Left lung (tissue), 10 donors: ENCODE results near the gene NUDT1. TPM values are rescaled to one million over a fixed set of nuclear protein-coding genes. Genes with fewer than 3 reads are reported as not detected.

ENCODE experiments used
- ATAC-seq: fragments of 200-7000 bp; cut with Tn5 transposase; one replicate; pipeline ENCODE4 v1.9.1; 2020; ENCODE audit warnings: moderate library complexity
- DNase-seq, 4 donors: peaks; one replicate each; pipeline ENCODE4 v3.0.0-alpha.2; 2013 to 2020
- H3K27ac ChIP-seq, 2 donors: fragments of 200-600 bp; sonication (generic) in 1 of 2; one replicate each; pipeline versions ENCODE4 v1.5.0 to v1.8.0; 2020 to 2021
- H3K27me3 ChIP-seq, 2 donors: fragments of 200-600 bp; sonication (generic) in 1 of 2; one replicate each; pipeline versions ENCODE4 v1.5.0 to v1.8.0; 2020 to 2021
- H3K36me3 ChIP-seq, 2 donors: fragments of 200-600 bp; sonication (generic) in 1 of 2; one replicate each; pipeline versions ENCODE4 v1.5.0 to v1.8.0; 2020 to 2021
- H3K4me1 ChIP-seq, 2 donors: fragments of 200-600 bp; one replicate each; pipeline ENCODE4 v1.8.0; 2021
- H3K4me3 ChIP-seq, 2 donors: fragments of 200-600 bp; sonication (generic) in 1 of 2; one replicate each; pipeline versions ENCODE4 v1.5.0 to v1.8.0; 2020 to 2021; ENCODE audit warnings: mild to moderate bottlenecking in 1 of 2
- H3K9me3 ChIP-seq, 2 donors: fragments of 200-600 bp; sonication (generic) in 1 of 2; one replicate each; pipeline versions ENCODE4 v1.5.0 to v1.8.0; 2020 to 2021
- CTCF ChIP-seq, 2 donors: fragments of 200-600 bp; sonication (generic) in 1 of 2; IDR thresholded peaks; one replicate each; pipeline versions ENCODE4 v1.5.0 to v1.8.0; 2021; ENCODE audit warnings: antibody characterized with exemption in 2 of 2
- intact Hi-C, 2 donors: fragments of 100-400 bp; cut with DNase I; formaldehyde crosslinking; loops; one replicate each; pipeline versions ENCODE4 v1.11.2 to v1.14.2; 2022
- polyA plus RNA-seq, 6 donors: library from polyadenylated mRNA; unstranded; fragments of 120-200 nt; gene quantifications; one replicate each; pipeline ENCODE4 v1.2.1, GENCODE V29; 2013; ENCODE audit not compliant: insufficient read length in 6 of 6
- total RNA-seq, 2 donors: library from RNA; stranded (reverse); fragmentation: NEBNext Ultra II Directional; extraction: Animal tissue kit (Norgen Biotek cat#: 25700); gene quantifications; one replicate each; pipeline ENCODE4 v1.2.1, GENCODE V29; 2021
- donor health status: DM: no; HTN: yes; CAD: no.
- donor health status: DM: no; HTN: no; CAD: no.

NUDT1 gene
- total and polyA plus RNA-seq, 8 donors, result 13.1 to 26.3 (median 19.7) TPM

- no peak for ATAC-seq
- Histone ChIP-seq H3K27ac (peak overlapping the region in 1 of 2 donors; percentile 79), H3K4me1 (peaks cover 8 to 30% of the 10 kb centered on the region in 2 donors), H3K4me3 (no peak overlapping the region), H3K27me3 (no peaks in the 10 kb centered on the region), H3K36me3 (peaks cover 0 to 28% of the 10 kb centered on the region in 2 donors), H3K9me3 (no peaks in the 10 kb centered on the region)
- no peak for TF ChIP-seq CTCF (IDR thresholded peaks at IDR 0.05)
- peak in 1 of 4 donors; percentile 55 for DNase-seq
- intact Hi-C loops, result loop anchor here in 1 of 2 donors (10.0 kb wide), 2 partner anchors 65 to 95 kb away; partner anchors contain the start of gene SNX8
These were observed 7.8 kb downstream of the NUDT1 start for GRCh38 chr7:2249744-2250323.

GRCh38 chr7:2251381-2251780 lies 9.4 kb downstream of the NUDT1 start:
- no peak overlapping the region for H3K27ac ChIP-seq
- no peak for TF ChIP-seq CTCF (IDR thresholded peaks at IDR 0.05)
- H3K36me3 ChIP-seq, result peaks cover 0 to 42% of the 10 kb centered on the region in 2 donors
- no peak overlapping the region for H3K4me3 ChIP-seq
- intact Hi-C loops, result no loop called here
- no peaks in the 10 kb centered on the region for H3K27me3 ChIP-seq
- no peaks in the 10 kb centered on the region for H3K9me3 ChIP-seq
- H3K4me1 ChIP-seq, result peaks cover 8 to 24% of the 10 kb centered on the region in 2 donors
- ATAC-seq (no peak), DNase-seq (no peak)

DNA sequence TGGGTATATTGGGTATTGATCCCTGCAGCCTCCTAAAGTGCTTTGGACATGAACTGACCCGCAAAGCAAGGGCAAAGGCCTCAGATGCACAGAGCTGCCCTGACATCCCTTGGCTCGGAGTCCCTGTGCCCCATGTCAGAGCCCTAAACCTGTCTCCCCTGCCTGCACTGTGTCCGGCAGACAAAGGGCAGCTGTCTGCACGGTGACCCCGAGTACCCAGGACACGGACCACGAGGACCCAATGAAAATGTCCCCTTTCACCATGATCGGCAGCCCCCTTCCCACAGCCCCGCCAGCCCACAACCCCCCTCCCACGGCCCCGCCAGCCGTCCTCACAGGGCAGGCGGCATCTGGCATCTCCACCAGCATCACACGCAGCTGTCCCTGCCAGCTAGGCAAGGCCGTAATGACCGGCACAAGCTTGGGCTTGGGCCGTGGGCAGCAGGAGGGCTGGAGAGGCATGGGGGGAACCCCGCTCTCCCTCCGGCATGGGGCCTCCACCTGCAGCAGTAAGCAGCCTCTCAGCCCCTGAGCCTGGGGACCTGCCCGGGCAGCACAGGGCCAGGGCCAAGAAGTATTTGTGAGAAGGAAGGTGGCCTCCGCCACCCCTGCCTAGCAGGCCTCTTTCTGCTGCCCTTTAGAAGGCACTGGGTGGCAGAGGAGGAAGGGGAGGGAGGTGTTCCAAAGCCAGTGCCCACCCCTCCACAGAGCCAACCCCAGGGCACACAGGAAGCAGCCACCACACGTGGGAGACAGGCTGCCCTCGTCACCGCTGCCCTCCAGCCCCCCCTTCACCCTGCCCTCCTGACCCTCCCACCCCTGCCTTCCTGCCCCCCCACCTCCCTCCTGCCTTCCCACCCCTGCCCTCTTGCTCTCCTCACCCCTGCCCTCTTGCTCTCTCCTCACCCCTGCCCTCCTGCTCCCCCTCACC lies 10.1 kb downstream of the NUDT1 start:
- peaks cover 0 to 49% of the 10 kb centered on the region in 2 donors for H3K36me3 ChIP-seq
- no peak for DNase-seq
- TF ChIP-seq CTCF (IDR thresholded peaks at IDR 0.05), result no peak
- intact Hi-C loops, result no loop called here
- H3K4me1 ChIP-seq, result peaks cover 8 to 20% of the 10 kb centered on the region in 2 donors
- ATAC-seq, result peak; percentile 7
- no peaks in the 10 kb centered on the region for H3K9me3 ChIP-seq
- H3K27ac ChIP-seq, result no peak overlapping the region
- no peaks in the 10 kb centered on the region for H3K27me3 ChIP-seq
- no peak overlapping the region for H3K4me3 ChIP-seq

DNA sequence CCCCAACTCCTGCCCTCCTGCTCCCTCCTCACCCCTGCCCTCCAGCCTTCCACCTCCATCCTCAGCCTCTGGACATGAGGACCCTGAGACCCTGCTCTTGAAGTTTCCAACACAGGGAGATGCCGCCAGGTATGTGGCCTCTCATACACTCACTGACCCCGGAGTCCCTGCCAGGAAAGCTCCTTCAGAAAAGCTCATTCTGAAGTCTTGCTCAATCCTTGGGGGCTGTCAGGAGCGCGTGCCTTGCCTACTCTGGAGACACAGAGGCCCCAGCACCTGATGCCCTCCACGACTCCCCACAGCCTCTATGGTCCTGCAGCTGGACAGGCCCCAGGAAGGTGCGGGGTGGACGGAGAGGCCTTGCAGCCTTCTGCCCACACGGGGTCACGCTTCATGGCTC lies 11.0 kb downstream of the NUDT1 start:
- Histone ChIP-seq H3K27ac (no peak overlapping the region), H3K27me3 (no peaks in the 10 kb centered on the region), H3K36me3 (peaks cover 0 to 57% of the 10 kb centered on the region in 2 donors), H3K4me1 (peaks cover 8 to 20% of the 10 kb centered on the region in 2 donors), H3K4me3 (no peak overlapping the region), H3K9me3 (no peaks in the 10 kb centered on the region)
- DNase-seq (peak in 1 of 4 donors; percentile 67), ATAC-seq (peak; percentile 71)
- intact Hi-C loops, result no loop called here
- no peak for TF ChIP-seq CTCF (IDR thresholded peaks at IDR 0.05)
